PC-9 (cell line): ENCODE measurements around the gene SNTN. TPM values are rescaled to one million over a fixed set of nuclear protein-coding genes. Genes with fewer than 3 reads are reported as not detected.

Experiments
- BruUV-seq: library from RNA; stranded (reverse); fragments of 400-500 nt; replicated peaks from 2 replicates; lab custom pipeline; 2021; lab: Mats Ljungman, UMichigan
- CTCF ChIA-PET: fragments of 300-600 bp; sonication (Branson Sonifier 250); formaldehyde crosslinking; loops from one replicate; lab custom pipeline; 2022; ENCODE audit warnings: antibody characterized with exemption; lab: Charles Lee
- POLR2A ChIA-PET: fragments of 300-600 bp; sonication (Branson Sonifier 250); formaldehyde crosslinking; loops from one replicate; lab custom pipeline; 2022; ENCODE audit warnings: antibody characterized with exemption; ENCODE audit not compliant: unreplicated experiment; lab: Charles Lee
- DNase-seq, 2 experiments: peaks; one replicate each; pipeline versions ENCODE4 v3.0.0 to v3.0.0-alpha.2; 2015 to 2022; ENCODE audit warnings: mixed read lengths in 1 of 2
- H2AFZ ChIP-seq: fragments of 200-600 bp; sonication (generic); 2 replicates; pipeline ENCODE4 v1.8.1; 2017; ENCODE audit warnings: antibody characterized with exemption
- H3F3A ChIP-seq: fragments of 200-600 bp; sonication (generic); 2 replicates; pipeline ENCODE4 v1.8.1; 2017; ENCODE audit warnings: antibody characterized with exemption, mild to moderate bottlenecking, low read depth; ENCODE audit not compliant: insufficient read depth
- H3K27ac ChIP-seq: fragments of 200-600 bp; sonication (generic); 2 replicates; pipeline ENCODE4 v1.6.1; 2016; ENCODE audit warnings: mixed run types
- H3K27me3 ChIP-seq: fragments of 200-600 bp; sonication (generic); 2 replicates; pipeline ENCODE4 v1.6.1; 2016; ENCODE audit warnings: low read depth, mixed run types; ENCODE audit not compliant: insufficient read depth
- H3K36me3 ChIP-seq: fragments of 200-600 bp; sonication (generic); 2 replicates; pipeline ENCODE4 v1.6.1; 2016; ENCODE audit warnings: low read depth, mixed run types
- H3K4me1 ChIP-seq: fragments of 200-600 bp; sonication (generic); replicated peaks from 2 replicates; pipeline ENCODE4 v1.6.1; 2016; ENCODE audit warnings: mixed run types; ENCODE audit not compliant: insufficient read depth
- H3K4me2 ChIP-seq: fragments of 200-600 bp; sonication (generic); 2 replicates; pipeline ENCODE4 v1.6.1; 2017; ENCODE audit warnings: mixed run types
- H3K4me3 ChIP-seq: fragments of 200-600 bp; sonication (generic); 2 replicates; pipeline ENCODE4 v1.6.1; 2016; ENCODE audit warnings: mixed run types
- H3K79me2 ChIP-seq: fragments of 200-600 bp; sonication (generic); 2 replicates; pipeline ENCODE4 v1.6.1; 2017; ENCODE audit warnings: low read depth, mixed run types
- H3K9me2 ChIP-seq: fragments of 200-600 bp; sonication (generic); 2 replicates; pipeline ENCODE4 v1.8.1; 2017; ENCODE audit warnings: mild to moderate bottlenecking; ENCODE audit not compliant: insufficient read depth
- H3K9me3 ChIP-seq: fragments of 200-600 bp; sonication (generic); 2 replicates; pipeline ENCODE4 v1.8.1; 2016; ENCODE audit warnings: low read depth; ENCODE audit not compliant: insufficient read depth
- H4K20me1 ChIP-seq: fragments of 200-600 bp; sonication (generic); 2 replicates; pipeline ENCODE4 v1.8.1; 2017; ENCODE audit not compliant: insufficient read depth
- CTCF ChIP-seq: fragments of 200-600 bp; sonication (generic); conservative IDR thresholded peaks from 2 replicates; pipeline ENCODE4 v1.6.1; 2017; ENCODE audit warnings: mixed run types, antibody characterized with exemption, mild to moderate bottlenecking, moderate library complexity
- EZH2 ChIP-seq: fragments of 200-600 bp; sonication (generic); IDR thresholded peaks from 2 replicates; pipeline ENCODE4 v1.8.0; 2017; ENCODE audit warnings: antibody characterized with exemption, low read depth
- intact Hi-C: fragments of 100-400 bp; cut with micrococcal nuclease; formaldehyde crosslinking; loops from one replicate; pipeline ENCODE4 v1.10.0; 2022; ENCODE audit not compliant: unreplicated experiment
- total RNA-seq: library from RNA; stranded (reverse); gene quantifications from 2 replicates; pipeline ENCODE4 v1.2.3, GENCODE V29; 2021

SNTN gene
- total RNA-seq, 1 experiment from 2014 or later = not detected

GRCh38 chr3:63609834-63610233, 42.6 kb upstream of the SNTN start:
- Histone ChIP-seq H2AFZ (no peak overlapping the region), H3K27ac (no peak overlapping the region), H4K20me1 (no peaks in the 10 kb centered on the region), H3K79me2 (no peaks in the 10 kb centered on the region), H3K9me2 (no peaks in the 10 kb centered on the region), H3F3A (no peaks in the 10 kb centered on the region), H3K9me3 (no peaks in the 10 kb centered on the region), H3K27me3 (peaks cover 5% of the 10 kb centered on the region; the same call in 1 of the 2 replicates), H3K36me3 (no peaks in the 10 kb centered on the region), H3K4me3 (no peak overlapping the region), H3K4me2 (no peak overlapping the region), H3K4me1 (no peaks in the 10 kb centered on the region)
- intact Hi-C loops = no loop called here
- ChIA-PET POLR2A (no interaction called here), CTCF (interaction anchor here (0.6 kb wide), 1 partner anchor 264 kb away, joined by 5 read pairs; no protein-coding TSS in a partner anchor)
- DNase-seq = no peak
- no peak for TF ChIP-seq EZH2
- TF ChIP-seq CTCF = no peak
- BruUV-seq = no TSS peak

- no peaks in the 10 kb centered on the region for H3K9me2 ChIP-seq
- TF ChIP-seq CTCF = no peak
- no peak for TF ChIP-seq EZH2
- no peaks in the 10 kb centered on the region for H3F3A ChIP-seq
- CTCF ChIA-PET = no interaction called here
- intact Hi-C loops = no loop called here
- no peaks in the 10 kb centered on the region for H3K9me3 ChIP-seq
- H3K27ac ChIP-seq = no peak overlapping the region
- peaks cover 5% of the 10 kb centered on the region for H3K27me3 ChIP-seq
- no peak overlapping the region for H3K4me2 ChIP-seq
- no peak for DNase-seq
- no peak overlapping the region for H2AFZ ChIP-seq
- no peak overlapping the region for H3K4me3 ChIP-seq
- no peaks in the 10 kb centered on the region for H3K36me3 ChIP-seq
- POLR2A ChIA-PET = no interaction called here
- no TSS peak for BruUV-seq
- no peaks in the 10 kb centered on the region for H3K4me1 ChIP-seq
- H4K20me1 ChIP-seq = no peaks in the 10 kb centered on the region
- no peaks in the 10 kb centered on the region for H3K79me2 ChIP-seq
Observed at GRCh38 chr3:63611382-63611781, 41.1 kb upstream of the SNTN start.

GRCh38 chr3:63613561-63613960, 38.9 kb upstream of the SNTN start:
- no peak overlapping the region for H3K4me3 ChIP-seq
- no peaks in the 10 kb centered on the region for H3K36me3 ChIP-seq
- no TSS peak for BruUV-seq
- no peaks in the 10 kb centered on the region for H3K9me2 ChIP-seq
- ChIA-PET CTCF (no interaction called here), POLR2A (no interaction called here)
- no peaks in the 10 kb centered on the region for H3F3A ChIP-seq
- H3K27me3 ChIP-seq = peaks cover 5% of the 10 kb centered on the region
- H3K27ac ChIP-seq = no peak overlapping the region
- no peaks in the 10 kb centered on the region for H3K4me1 ChIP-seq
- H4K20me1 ChIP-seq = no peaks in the 10 kb centered on the region
- H3K79me2 ChIP-seq = no peaks in the 10 kb centered on the region
- DNase-seq = no peak
- intact Hi-C loops = no loop called here
- no peak overlapping the region for H2AFZ ChIP-seq
- H3K4me2 ChIP-seq = no peak overlapping the region
- TF ChIP-seq CTCF (no peak), EZH2 (no peak)
- H3K9me3 ChIP-seq = no peaks in the 10 kb centered on the region
